HepG2 (cell line): ENCODE results near the gene C19orf33. TPM values are rescaled to one million over a fixed set of nuclear protein-coding genes. Genes with fewer than 3 reads are reported as not detected.

Source experiments
- ATAC-seq: fragments of 200-7000 bp; cut with Tn5 transposase; 3 replicates; pipeline ENCODE4 v1.9.1; 2020; ENCODE audit warnings: mild to moderate bottlenecking, moderate library complexity
- BruUV-seq: library from RNA; stranded (reverse); fragments of 400-500 nt; replicated peaks from 2 replicates; lab custom pipeline; 2021; lab: Mats Ljungman, UMichigan
- CTCF ChIA-PET: fragments of 300-600 bp; formaldehyde crosslinking; extraction: SDS; loops from one replicate; lab custom pipeline; 2021; ENCODE audit warnings: low total read pairs, inconsistent platforms, low intra/inter-chr PET ratio; lab: Yijun Ruan, JAX
- POLR2A ChIA-PET: fragments of 350-600 bp; sonication (Branson Sonifier 250); formaldehyde crosslinking; loops from one replicate; lab custom pipeline; 2020; ENCODE audit warnings: antibody characterized with exemption, inconsistent platforms; lab: Yijun Ruan, JAX
- DNase-seq: peaks from one replicate; pipeline ENCODE4 v3.0.0-alpha.2; 2015; ENCODE audit warnings: low spot score
- FAIRE-seq: peaks from 3 replicates; lab custom pipeline; 2011; peaks lifted over from hg19 to GRCh38; lab: Jason Lieb, UNC
- H2AFZ ChIP-seq: one replicate; pipeline ENCODE4 v1.6.1; 2011; ENCODE audit warnings: low read length, inconsistent platforms
- H3K27ac ChIP-seq: fragments of 300-600 bp; 3 replicates; pipeline ENCODE4 v1.8.0; 2011; ENCODE audit warnings: mixed run types, mild to moderate bottlenecking, mixed read lengths, low read length, inconsistent platforms; ENCODE audit not compliant: insufficient read depth; ENCODE audit errors: extremely low read length
- H3K27me3 ChIP-seq, 2 experiments: fragments of 200-600 bp in 1 of 2; 2 replicates in 1 of 2; 3 replicates in 1 of 2; pipeline versions ENCODE4 v1.6.0 to v1.8.0; 2011; ENCODE audit warnings: low read length in 2 of 2, mild to moderate bottlenecking in 2 of 2, moderate library complexity in 2 of 2, inconsistent platforms in 1 of 2; ENCODE audit not compliant: insufficient read depth in 2 of 2, control insufficient read depth in 1 of 2
- H3K36me3 ChIP-seq, 2 experiments: fragments of 200-600 bp in 1 of 2; replicated peaks in 1 of 2; 2 replicates in 1 of 2; 3 replicates in 1 of 2; pipeline versions ENCODE4 v1.5.1 to v1.8.0; 2011; ENCODE audit warnings: low read length in 2 of 2, inconsistent platforms in 1 of 2; ENCODE audit not compliant: insufficient read depth in 2 of 2, control insufficient read depth in 1 of 2
- H3K4me1 ChIP-seq: 2 replicates; pipeline ENCODE4 v1.5.1; 2012; ENCODE audit warnings: low read length, inconsistent platforms; ENCODE audit not compliant: insufficient read depth
- H3K4me2 ChIP-seq: 2 replicates; pipeline ENCODE4 v1.6.0; 2011; ENCODE audit warnings: low read depth, low read length, inconsistent platforms
- H3K4me3 ChIP-seq, 3 experiments: fragments of 200-600 bp in 1 of 3; sonication (generic), shearing (Covaris generic) in 1 of 3; replicated peaks in 1 of 3; 2 replicates each; pipeline ENCODE4 v1.5.1; 2011 to 2016; ENCODE audit warnings: low read length in 3 of 3, inconsistent platforms in 2 of 3, low read depth in 2 of 3, mild to moderate bottlenecking in 2 of 3, control low read depth in 1 of 3, mixed read lengths in 1 of 3; ENCODE audit not compliant: insufficient read depth in 1 of 3
- H3K79me2 ChIP-seq: one replicate; pipeline ENCODE4 v1.6.1; 2011; ENCODE audit warnings: low read length, inconsistent platforms; ENCODE audit not compliant: insufficient read depth
- H3K9ac ChIP-seq: 2 replicates; pipeline ENCODE4 v1.6.0; 2011; ENCODE audit warnings: mild to moderate bottlenecking, low read depth, low read length, inconsistent platforms; ENCODE audit not compliant: insufficient read depth
- H3K9me3 ChIP-seq: 2 replicates; pipeline ENCODE4 v1.5.1; 2012; ENCODE audit warnings: mild to moderate bottlenecking, low read length
- H4K20me1 ChIP-seq: 2 replicates; pipeline ENCODE4 v1.6.0; 2011; ENCODE audit warnings: inconsistent platforms, mild to moderate bottlenecking, low read length, moderate library complexity; ENCODE audit not compliant: insufficient read depth
- AHDC1 ChIP-seq: sonication (generic); formaldehyde crosslinking; IDR thresholded peaks from 2 replicates; pipeline ENCODE4 v1.5.1; 2020; ENCODE audit warnings: mild to moderate bottlenecking, missing genetic modification reagents, borderline replicate concordance
- CEBPG ChIP-seq: IDR thresholded peaks from 2 replicates; pipeline ENCODE4 v1.6.1; 2016
- GATAD2A ChIP-seq: IDR thresholded peaks from 2 replicates; pipeline ENCODE4 v1.6.1; 2016
- KLF16 ChIP-seq, 2 experiments: sonication (generic) in 1 of 2; formaldehyde crosslinking in 1 of 2; IDR thresholded peaks; 2 replicates each; pipeline versions ENCODE4 v1.6.1 to v1.8.0; 2016 to 2023; ENCODE audit warnings: missing genetic modification reagents in 2 of 2, missing compliant biosample characterization in 1 of 2
- PRDM10 ChIP-seq: sonication (generic); formaldehyde crosslinking; IDR thresholded peaks from 2 replicates; pipeline ENCODE4 v1.4.0; 2020; ENCODE audit warnings: low read depth, missing genetic modification reagents
- ZNF704 ChIP-seq: sonication (generic); formaldehyde crosslinking; IDR thresholded peaks from 2 replicates; pipeline ENCODE4 v1.8.1; 2023; ENCODE audit warnings: mild to moderate bottlenecking, inconsistent platforms, moderate library complexity, missing genetic modification reagents, borderline replicate concordance
- whole genome bisulfite sequencing: methylation state at CpG from one replicate; pipeline ENCODE4 v1.1.6; 2017; ENCODE audit warnings: low lambda C conversion rate; 5-methylcytosine and 5-hydroxymethylcytosine counted together
- in situ Hi-C: cut with HindIII; loops from 2 replicates; pipeline ENCODE4 v1.10.0; 2017; ENCODE audit warnings: low pct_unique_long_range_greater_than_20kb; ENCODE audit not compliant: extremely low pct_ligation_motif_present
- intact Hi-C: fragments of 100-400 bp; cut with micrococcal nuclease; formaldehyde crosslinking; loops from one replicate; pipeline ENCODE4 v1.10.0; 2022; ENCODE audit not compliant: unreplicated experiment
- polyA plus RNA-seq, 8 experiments: library from polyadenylated mRNA; depleted of rRNA in 3 of 8; stranded (reverse) in 7 of 8; unstranded in 1 of 8; fragments of >200 nt; fragmentation: Illumina TruSeq in 4 of 8; extraction: Trizol in 4 of 8; gene quantifications; 2 replicates each; pipeline versions ENCODE4 v1.2.1 to v1.2.3, GENCODE V29; 2011 to 2016; ENCODE audit warnings: low read depth in 4 of 8, missing spikeins in 1 of 8, mixed read lengths in 1 of 8; ENCODE audit not compliant: insufficient read depth in 1 of 8
- total RNA-seq, 5 experiments: library from RNA; depleted of rRNA; stranded (reverse); fragments of >200 nt; fragmentation: Illumina TruSeq; extraction: Trizol; gene quantifications; 2 replicates each; pipeline ENCODE4 v1.2.3, GENCODE V29; 2016; ENCODE audit warnings: low read depth in 1 of 5

C19orf33 gene
- total and polyA plus RNA-seq, 2 of the 13 experiments (the other 11 are each of a cell fraction or from before 2014, with no cell fraction given): 2.5 to 3.3 TPM

- ChIA-PET CTCF (no interaction called here), POLR2A (no interaction called here)
- Histone ChIP-seq H3K27me3 (peaks cover 0 to 1% of the 10 kb centered on the region in 2 experiments; a peak in 2 of 5 replicates), H3K9ac (no peak overlapping the region), H3K4me2 (no peak overlapping the region), H2AFZ (no peak overlapping the region), H3K4me1 (peaks cover 24% of the 10 kb centered on the region), H4K20me1 (no peaks in the 10 kb centered on the region), H3K9me3 (no peaks in the 10 kb centered on the region), H3K27ac (no peak overlapping the region), H3K4me3 (no peak overlapping the region), H3K79me2 (no peaks in the 10 kb centered on the region), H3K36me3 (no peaks in the 10 kb centered on the region)
- in situ Hi-C loops (no loop called here), intact Hi-C loops (no loop called here)
- DNase-seq: no peak
- no peak for ATAC-seq
- TF ChIP-seq GATAD2A (CRISPR knock-in tag): no peak
- no peak for TF ChIP-seq CEBPG (CRISPR knock-in tag)
- no TSS peak for BruUV-seq
- FAIRE-seq: no peak
- 31% methylated on average over 9 of the region's 9 CpGs for WGBS
These were observed 25.9 kb upstream of the C19orf33 start for GRCh38 chr19:38277969-38278680.

GRCh38 chr19:38278751-38279150 is 25.3 kb upstream of the C19orf33 start:
- FAIRE-seq: no peak
- Histone ChIP-seq H3K27me3 (peaks cover 0 to 1% of the 10 kb centered on the region in 2 experiments; a peak in 2 of 5 replicates), H3K4me3 (no peak overlapping the region), H3K36me3 (no peaks in the 10 kb centered on the region), H3K4me1 (peaks cover 18% of the 10 kb centered on the region), H3K9me3 (no peaks in the 10 kb centered on the region), H3K4me2 (no peak overlapping the region), H3K79me2 (no peaks in the 10 kb centered on the region), H4K20me1 (no peaks in the 10 kb centered on the region), H3K9ac (no peak overlapping the region), H3K27ac (no peak overlapping the region), H2AFZ (no peak overlapping the region)
- BruUV-seq: no TSS peak
- no peak for DNase-seq
- intact Hi-C loops: no loop called here
- ATAC-seq: no peak
- POLR2A ChIA-PET: no interaction called here
- in situ Hi-C loops: no loop called here
- 22% methylated on average over 2 of the region's 2 CpGs for WGBS
- CTCF ChIA-PET: no interaction called here
- TF ChIP-seq ZNF704 (CRISPR knock-in tag) (no peak), KLF16 (CRISPR knock-in tag; IDR thresholded peaks at IDR 0.05) (no peak), AHDC1 (CRISPR knock-in tag) (no peak), PRDM10 (CRISPR knock-in tag) (no peak)
